H1 (cell line): Measurements from ENCODE around the gene MEF2D. TPM values are rescaled to one million over a fixed set of nuclear protein-coding genes. Genes with fewer than 3 reads are reported as not detected.

Source experiments
- CTCF ChIA-PET: fragments of 300-600 bp; sonication (Branson Sonifier 250); formaldehyde crosslinking; loops from one replicate; lab custom pipeline; 2021; ENCODE audit not compliant: partially characterized antibody; lab: Charles Lee
- POLR2A ChIA-PET: fragments of 300-600 bp; sonication (Branson Sonifier 250); formaldehyde crosslinking; loops from one replicate; lab custom pipeline; 2021; ENCODE audit warnings: inconsistent platforms; ENCODE audit not compliant: partially characterized antibody; lab: Charles Lee
- DNase-seq, 2 experiments: peaks; one replicate each; pipeline versions ENCODE4 v3.0.0 to v3.0.0-alpha.2; 2010 to 2022; ENCODE audit warnings: low spot score in 2 of 2, low read depth in 1 of 2, mixed read lengths in 1 of 2
- FAIRE-seq: peaks from 2 replicates; lab custom pipeline; 2011; peaks lifted over from hg19 to GRCh38; lab: Jason Lieb, UNC
- H2AFZ ChIP-seq: 2 replicates; pipeline ENCODE4 v1.8.1; 2012; ENCODE audit warnings: low read length, inconsistent platforms
- H2AK5ac ChIP-seq: 2 replicates; pipeline ENCODE4 v1.6.1; 2013; ENCODE audit warnings: low read depth, low read length
- H2BK120ac ChIP-seq: replicated peaks from 2 replicates; pipeline ENCODE3; 2013; ENCODE audit warnings: low read depth, low read length, inconsistent platforms
- H2BK12ac ChIP-seq: 2 replicates; pipeline ENCODE4 v1.6.1; 2013; ENCODE audit warnings: low read depth, low read length
- H2BK15ac ChIP-seq: 2 replicates; pipeline ENCODE4 v1.6.1; 2013; ENCODE audit warnings: low read length
- H2BK20ac ChIP-seq: 2 replicates; pipeline ENCODE4 v1.6.1; 2013; ENCODE audit warnings: low read length
- H2BK5ac ChIP-seq: 2 replicates; pipeline ENCODE4 v1.6.1; 2013; ENCODE audit warnings: low read depth, low read length
- H3K14ac ChIP-seq: 2 replicates; pipeline ENCODE4 v1.6.1; 2013; ENCODE audit warnings: inconsistent platforms; ENCODE audit not compliant: insufficient read length
- H3K18ac ChIP-seq: 2 replicates; pipeline ENCODE4 v1.6.1; 2013; ENCODE audit warnings: low read length; ENCODE audit errors: extremely low read depth
- H3K23ac ChIP-seq: 2 replicates; pipeline ENCODE4 v1.6.1; 2013; ENCODE audit warnings: inconsistent platforms; ENCODE audit not compliant: insufficient read length
- H3K23me2 ChIP-seq: 2 replicates; pipeline ENCODE4 v1.6.1; 2013; ENCODE audit warnings: low read depth, low read length
- H3K27ac ChIP-seq: 2 replicates; pipeline ENCODE4 v1.6.1; 2011; ENCODE audit warnings: low read depth, low read length, inconsistent platforms
- H3K27me3 ChIP-seq, 4 experiments: replicated peaks in 1 of 4; 1 replicate in 1 of 4; 2 replicates in 3 of 4; pipeline versions ENCODE4 v1.6.1 to v1.8.1; 2011 to 2013; ENCODE audit warnings: low read length in 3 of 4, mild to moderate bottlenecking in 3 of 4, inconsistent platforms in 2 of 4, mixed read lengths in 2 of 4, moderate library complexity in 1 of 4; ENCODE audit not compliant: control insufficient read depth in 3 of 4, insufficient read depth in 3 of 4; ENCODE audit errors: extremely low read depth in 1 of 4
- H3K36me3 ChIP-seq, 4 experiments: 2 replicates each; pipeline versions ENCODE4 v1.6.1 to v1.8.1; 2011 to 2013; ENCODE audit warnings: mild to moderate bottlenecking in 4 of 4, low read length in 3 of 4, moderate library complexity in 2 of 4, control low read depth in 1 of 4, inconsistent platforms in 1 of 4; ENCODE audit not compliant: insufficient read depth in 4 of 4, control insufficient read depth in 2 of 4
- H3K4ac ChIP-seq: replicated peaks from 2 replicates; pipeline ENCODE3; 2013; ENCODE audit warnings: low read length, low read depth, mixed read lengths, inconsistent platforms; ENCODE audit not compliant: insufficient read length
- H3K4me1 ChIP-seq, 4 experiments: replicated peaks in 1 of 4; 1 replicate in 1 of 4; 2 replicates in 3 of 4; pipeline versions ENCODE4 v1.6.1 to v1.8.1; 2011 to 2013; ENCODE audit warnings: low read length in 3 of 4, inconsistent platforms in 2 of 4, mixed read lengths in 1 of 4; ENCODE audit not compliant: insufficient read depth in 4 of 4, control insufficient read depth in 3 of 4
- H3K4me2 ChIP-seq, 2 experiments: 2 replicates each; pipeline versions ENCODE4 v1.6.1 to v1.8.1; 2011 to 2013; ENCODE audit warnings: low read depth in 2 of 2, low read length in 2 of 2, control low read depth in 1 of 2, inconsistent platforms in 1 of 2, mild to moderate bottlenecking in 1 of 2; ENCODE audit not compliant: insufficient read depth in 1 of 2
- H3K4me3 ChIP-seq, 4 experiments: fragments of 200-600, 300-600 bp in 1 of 4; sonication (generic), shearing (Covaris generic), sonication (Bioruptor Twin) in 1 of 4; 2 replicates each; pipeline versions ENCODE4 v1.5.1 to v1.8.1; 2011 to 2016; ENCODE audit warnings: low read length in 4 of 4, low read depth in 3 of 4, control low read depth in 2 of 4, inconsistent platforms in 2 of 4, mild to moderate bottlenecking in 2 of 4, mixed read lengths in 1 of 4, moderate library complexity in 1 of 4; ENCODE audit not compliant: insufficient read depth in 2 of 4; ENCODE audit errors: extremely low read depth in 1 of 4
- H3K56ac ChIP-seq: replicated peaks from 2 replicates; pipeline ENCODE3; 2013; ENCODE audit warnings: low read depth, mild to moderate bottlenecking, mixed read lengths, low read length, inconsistent platforms; ENCODE audit not compliant: insufficient read length
- H3K79me1 ChIP-seq: 2 replicates; pipeline ENCODE4 v1.6.1; 2013; ENCODE audit warnings: low read depth, low read length, control low read depth
- H3K79me2 ChIP-seq, 2 experiments: 2 replicates each; pipeline versions ENCODE4 v1.6.1 to v1.8.1; 2012 to 2013; ENCODE audit warnings: low read length in 2 of 2, mild to moderate bottlenecking in 2 of 2, inconsistent platforms in 1 of 2; ENCODE audit not compliant: insufficient read depth in 2 of 2, control insufficient read depth in 1 of 2
- H3K9ac ChIP-seq, 4 experiments: replicated peaks in 1 of 4; 1 replicate in 1 of 4; 2 replicates in 3 of 4; pipeline versions ENCODE4 v1.6.1 to v1.8.1; 2011 to 2013; ENCODE audit warnings: low read depth in 3 of 4, low read length in 3 of 4, control low read depth in 2 of 4, mild to moderate bottlenecking in 2 of 4, moderate library complexity in 2 of 4, inconsistent platforms in 1 of 4; ENCODE audit errors: extremely low read depth in 1 of 4
- H3K9me3 ChIP-seq, 2 experiments: 2 replicates each; pipeline versions ENCODE4 v1.6.1 to v1.8.1; 2012 to 2013; ENCODE audit warnings: mild to moderate bottlenecking in 2 of 2, moderate library complexity in 2 of 2, control low read depth in 1 of 2, inconsistent platforms in 1 of 2, low read depth in 1 of 2, low read length in 1 of 2, mixed read lengths in 1 of 2; ENCODE audit not compliant: insufficient read depth in 2 of 2
- H4K20me1 ChIP-seq, 2 experiments: replicated peaks in 1 of 2; 2 replicates each; pipeline versions ENCODE3 to v1.8.1; 2011 to 2013; ENCODE audit warnings: inconsistent platforms in 2 of 2, low read length in 2 of 2, mild to moderate bottlenecking in 1 of 2; ENCODE audit not compliant: insufficient read depth in 2 of 2, control insufficient read depth in 1 of 2
- H4K5ac ChIP-seq: 2 replicates; pipeline ENCODE4 v1.6.1; 2013; ENCODE audit warnings: low read length, low read depth, mixed read lengths, inconsistent platforms; ENCODE audit not compliant: insufficient read length
- H4K8ac ChIP-seq: 2 replicates; pipeline ENCODE4 v1.8.0; 2013; ENCODE audit warnings: mild to moderate bottlenecking, moderate library complexity, low read length, inconsistent platforms; ENCODE audit not compliant: insufficient read depth; ENCODE audit errors: extremely low read depth
- H4K91ac ChIP-seq: replicated peaks from 2 replicates; pipeline ENCODE3; 2013; ENCODE audit warnings: low read length, mixed read lengths, inconsistent platforms; ENCODE audit not compliant: insufficient read length
- CREB1 ChIP-seq: IDR thresholded peaks from 2 replicates; pipeline ENCODE4 v1.6.1; 2012; ENCODE audit warnings: inconsistent platforms
- WGBS, 2 experiments: shearing (Covaris generic) in 1 of 2; methylation state at CpG; one replicate each; pipeline versions ENCODE4 v1.1.6 to v1.1.7; 2013 to 2015; ENCODE audit warnings: low lambda C conversion rate in 2 of 2, mixed read lengths in 2 of 2, inconsistent platforms in 1 of 2, low coverage in 1 of 2, missing lambda C conversion rate in 1 of 2; ENCODE audit not compliant: insufficient replicate concordance in 2 of 2, insufficient coverage in 1 of 2, insufficient read length in 1 of 2; ENCODE audit errors: extremely low coverage in 1 of 2, missing lambda C conversion rate in 1 of 2; 5-methylcytosine and 5-hydroxymethylcytosine counted together
- polyA plus RNA-seq, 7 experiments: library from polyadenylated mRNA; depleted of rRNA in 3 of 7; stranded (reverse) in 5 of 7; unstranded in 2 of 7; fragments of >200 nt in 5 of 7; fragments of 200-250 nt in 2 of 7; gene quantifications; 1 replicate in 5 of 7; 2 replicates in 1 of 7; 4 replicates in 1 of 7; pipeline versions ENCODE4 v1.2.1 to v1.2.3, GENCODE V29; 2011 to 2013; ENCODE audit warnings: missing spikeins in 2 of 7, mixed read lengths in 2 of 7
- total RNA-seq: library from RNA; stranded (reverse); fragmentation: NEBNext Ultra II Directional; extraction: Animal tissue kit (Norgen Biotek cat#: 25700); gene quantifications from 2 replicates; pipeline ENCODE4 v1.2.1, GENCODE V29; 2021

MEF2D gene
- total and polyA plus RNA-seq, 2 of the 8 experiments (the other 6 are each of a cell fraction or from before 2014, with no cell fraction given), result 17.3 to 20.3 TPM

DNA sequence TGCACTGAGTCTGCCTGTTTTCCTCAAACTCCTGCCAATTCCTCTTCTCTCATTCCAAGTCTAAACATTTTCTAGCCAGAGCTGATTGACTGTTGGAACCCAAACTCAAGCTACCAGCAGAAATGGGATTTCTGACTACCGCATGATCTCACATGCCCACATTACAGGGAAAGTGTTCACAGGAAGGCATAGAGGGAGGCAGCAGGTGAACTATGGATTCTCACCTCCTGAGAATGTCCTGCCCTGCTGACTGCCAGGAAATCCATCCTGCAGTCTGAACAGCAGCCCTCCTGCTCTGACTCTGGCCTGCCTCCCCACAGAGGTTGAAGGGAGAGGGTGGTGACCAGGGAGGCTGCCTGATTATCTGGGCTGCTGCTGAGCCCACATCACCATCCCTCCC, 49.3 kb upstream of the MEF2D start:
- H3K36me3 ChIP-seq, result peaks cover 3 to 24% (median 13%) of the 10 kb centered on the region in 4 experiments; a peak in 6 of 8 replicates
- H3K27me3 ChIP-seq, result no peaks in the 10 kb centered on the region
- FAIRE-seq (no peak), DNase-seq (no peak)
- H3K9ac ChIP-seq, result no peak overlapping the region; a peak in 1 of 7 replicates
- H4K5ac ChIP-seq, result no peak overlapping the region
- no peak overlapping the region for H3K4ac ChIP-seq
- CTCF ChIA-PET, result interaction anchor here (0.6 to 6.8 kb wide), 9 partner anchors 9 to 777 kb away, joined by 3 to 33 read pairs (median 3); partner anchors contain the start of gene NAXE
- WGBS, 2 experiments, result 94% methylated on average over 1 of the region's 1 CpG; no CpG with 5 or more reads in 1 of the 2 experiments
- H3K23me2 ChIP-seq, result no peaks in the 10 kb centered on the region
- H3K23ac ChIP-seq, result no peak overlapping the region
- no peak overlapping the region for H3K14ac ChIP-seq
- no peak overlapping the region; the same call in 1 of the 2 replicates for H2BK5ac ChIP-seq
- no peaks in the 10 kb centered on the region for H3K9me3 ChIP-seq
- no peaks in the 10 kb centered on the region for H3K79me2 ChIP-seq
- H2BK20ac ChIP-seq, result no peak overlapping the region
- H2AK5ac ChIP-seq, result no peak overlapping the region
- H3K79me1 ChIP-seq, result no peaks in the 10 kb centered on the region
- peaks cover 0 to 8% of the 10 kb centered on the region in 2 experiments for H4K20me1 ChIP-seq
- H2BK120ac ChIP-seq, result no peak overlapping the region
- POLR2A ChIA-PET, result interaction anchor here (0.9 to 1.6 kb wide), 2 partner anchors 13 to 52 kb away, joined by 3 read pairs; partner anchors contain the start of gene GPATCH4
- H4K91ac ChIP-seq, result no peak overlapping the region
- no peak overlapping the region for H2AFZ ChIP-seq
- no peak overlapping the region for H3K27ac ChIP-seq
- H3K4me1 ChIP-seq, result no peaks in the 10 kb centered on the region
- H3K4me2 ChIP-seq, result no peak overlapping the region
- no peak overlapping the region for H2BK12ac ChIP-seq
- no peak overlapping the region for H3K56ac ChIP-seq
- no peak overlapping the region for H4K8ac ChIP-seq
- H3K4me3 ChIP-seq, result no peak overlapping the region
- H2BK15ac ChIP-seq, result no peak overlapping the region
- no peak overlapping the region for H3K18ac ChIP-seq
- TF ChIP-seq CREB1, result no peak
